HepG2 (cell line): ENCODE measurements around the gene PPFIA3.

Experiments
- FOSL2 ChIP-seq: sonication (generic); formaldehyde crosslinking; IDR thresholded peaks from 2 replicates; pipeline ENCODE4 v1.4.0; 2020; ENCODE audit warnings: missing genetic modification reagents
- NFYB ChIP-seq: sonication (generic); formaldehyde crosslinking; IDR thresholded peaks from 2 replicates; pipeline ENCODE4 v1.4.0; 2020; ENCODE audit warnings: missing genetic modification reagents
- XRCC5 ChIP-seq: fragments of 200-400 bp; formaldehyde crosslinking; optimal IDR thresholded peaks from 2 replicates; pipeline ENCODE3; 2017; ENCODE audit warnings: mild to moderate bottlenecking, low read length
- ZNF431 ChIP-seq: sonication (generic); formaldehyde crosslinking; IDR thresholded peaks from 2 replicates; pipeline ENCODE4 v1.9.0; 2022; ENCODE audit warnings: missing genetic modification reagents, low read depth, mild to moderate bottlenecking, borderline replicate concordance
- TF ChIP-seq, protein P1 (sequence below): sonication (generic); formaldehyde crosslinking; IDR thresholded peaks from 2 replicates; pipeline ENCODE4 v1.4.0; 2020; ENCODE audit warnings: missing genetic modification reagents, borderline replicate concordance

DNA sequence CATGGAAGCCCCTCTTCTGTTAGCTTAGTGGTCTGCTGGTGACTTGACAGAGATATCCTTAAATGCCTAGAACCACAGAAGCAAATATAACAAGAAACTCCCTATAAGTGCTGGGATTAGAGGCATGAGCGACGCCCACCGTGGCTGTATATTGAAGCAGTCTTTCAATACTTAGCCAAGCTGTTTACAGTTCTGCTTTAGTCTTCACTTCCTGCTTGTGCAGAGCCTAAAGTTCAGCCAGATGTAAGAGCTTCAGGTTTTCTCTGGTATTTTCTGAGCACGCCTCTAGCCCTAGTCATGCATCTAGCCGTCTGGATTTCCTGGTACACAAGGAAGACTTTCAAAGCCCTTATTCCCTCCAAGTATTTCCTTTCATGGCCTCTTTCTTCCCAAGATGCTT lies 66.8 kb downstream of the PPFIA3 start:
- no peak for TF ChIP-seq FOSL2 (CRISPR knock-in tag)
- no peak for TF ChIP-seq ZNF431
- TF ChIP-seq, protein P1, sequence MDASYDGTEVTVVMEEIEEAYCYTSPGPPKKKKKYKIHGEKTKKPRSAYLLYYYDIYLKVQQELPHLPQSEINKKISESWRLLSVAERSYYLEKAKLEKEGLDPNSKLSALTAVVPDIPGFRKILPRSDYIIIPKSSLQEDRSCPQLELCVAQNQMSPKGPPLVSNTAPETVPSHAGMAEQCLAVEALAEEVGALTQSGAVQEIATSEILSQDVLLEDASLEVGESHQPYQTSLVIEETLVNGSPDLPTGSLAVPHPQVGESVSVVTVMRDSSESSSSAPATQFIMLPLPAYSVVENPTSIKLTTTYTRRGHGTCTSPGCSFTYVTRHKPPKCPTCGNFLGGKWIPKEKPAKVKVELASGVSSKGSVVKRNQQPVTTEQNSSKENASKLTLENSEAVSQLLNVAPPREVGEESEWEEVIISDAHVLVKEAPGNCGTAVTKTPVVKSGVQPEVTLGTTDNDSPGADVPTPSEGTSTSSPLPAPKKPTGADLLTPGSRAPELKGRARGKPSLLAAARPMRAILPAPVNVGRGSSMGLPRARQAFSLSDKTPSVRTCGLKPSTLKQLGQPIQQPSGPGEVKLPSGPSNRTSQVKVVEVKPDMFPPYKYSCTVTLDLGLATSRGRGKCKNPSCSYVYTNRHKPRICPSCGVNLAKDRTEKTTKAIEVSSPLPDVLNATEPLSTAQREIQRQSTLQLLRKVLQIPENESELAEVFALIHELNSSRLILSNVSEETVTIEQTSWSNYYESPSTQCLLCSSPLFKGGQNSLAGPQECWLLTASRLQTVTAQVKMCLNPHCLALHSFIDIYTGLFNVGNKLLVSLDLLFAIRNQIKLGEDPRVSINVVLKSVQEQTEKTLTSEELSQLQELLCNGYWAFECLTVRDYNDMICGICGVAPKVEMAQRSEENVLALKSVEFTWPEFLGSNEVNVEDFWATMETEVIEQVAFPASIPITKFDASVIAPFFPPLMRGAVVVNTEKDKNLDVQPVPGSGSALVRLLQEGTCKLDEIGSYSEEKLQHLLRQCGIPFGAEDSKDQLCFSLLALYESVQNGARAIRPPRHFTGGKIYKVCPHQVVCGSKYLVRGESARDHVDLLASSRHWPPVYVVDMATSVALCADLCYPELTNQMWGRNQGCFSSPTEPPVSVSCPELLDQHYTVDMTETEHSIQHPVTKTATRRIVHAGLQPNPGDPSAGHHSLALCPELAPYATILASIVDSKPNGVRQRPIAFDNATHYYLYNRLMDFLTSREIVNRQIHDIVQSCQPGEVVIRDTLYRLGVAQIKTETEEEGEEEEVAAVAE (CRISPR knock-in tag): 0 out of 2 replicates have a peak, but pooled peaks have one; percentile 51
- no peak for TF ChIP-seq NFYB (CRISPR knock-in tag)
- no peak for TF ChIP-seq XRCC5
